ENCODE measurements around the gene MASP2.

MASP2 gene

GRCh38 chr1:11072216-11072917 lies 25.3 kb upstream of the MASP2 start:
- Histone ChIP-seq H3K9me3 (ENCODE audit: insufficient read depth, low read length, severe bottlenecking) (no peaks in the 10 kb centered on the region), H3K4me3 (ENCODE audit: low read depth in 1 of 2, low read length in 2 of 2) (no peak overlapping the region), H3K27me3 (ENCODE audit: insufficient read depth, low read length, poor library complexity) (no peaks in the 10 kb centered on the region), H2AFZ (ENCODE audit: low read depth, low read length) (no peak overlapping the region), H3K4me2 (ENCODE audit: insufficient read depth, low read length) (no peak overlapping the region), H4K20me1 (ENCODE audit: insufficient read depth, low read length) (peaks cover 5% of the 10 kb centered on the region), H3K9ac (ENCODE audit: low read depth, low read length) (no peak overlapping the region), H3K27ac (ENCODE audit: low read length) (no peak overlapping the region), H3K79me2 (ENCODE audit: insufficient read depth, low read length) (no peaks in the 10 kb centered on the region), H3K4me1 (ENCODE audit: insufficient read depth, low read length) (no peaks in the 10 kb centered on the region), H3K36me3 (ENCODE audit: insufficient read depth, low read length) (peaks cover 90% of the 10 kb centered on the region)
- TF ChIP-seq EZH2 (IDR thresholded peaks at IDR 0.05; ENCODE audit: borderline replicate concordance, low read depth, low read length, severe bottlenecking) (no peak), CTCF (IDR thresholded peaks at IDR 0.05; ENCODE audit: borderline replicate concordance, extremely low read depth, low read length, poor library complexity, severe bottlenecking) (no peak)
- ATAC-seq (ENCODE audit: insufficient read depth, low read depth) (no peak), DNase-seq (no peak)

DNA sequence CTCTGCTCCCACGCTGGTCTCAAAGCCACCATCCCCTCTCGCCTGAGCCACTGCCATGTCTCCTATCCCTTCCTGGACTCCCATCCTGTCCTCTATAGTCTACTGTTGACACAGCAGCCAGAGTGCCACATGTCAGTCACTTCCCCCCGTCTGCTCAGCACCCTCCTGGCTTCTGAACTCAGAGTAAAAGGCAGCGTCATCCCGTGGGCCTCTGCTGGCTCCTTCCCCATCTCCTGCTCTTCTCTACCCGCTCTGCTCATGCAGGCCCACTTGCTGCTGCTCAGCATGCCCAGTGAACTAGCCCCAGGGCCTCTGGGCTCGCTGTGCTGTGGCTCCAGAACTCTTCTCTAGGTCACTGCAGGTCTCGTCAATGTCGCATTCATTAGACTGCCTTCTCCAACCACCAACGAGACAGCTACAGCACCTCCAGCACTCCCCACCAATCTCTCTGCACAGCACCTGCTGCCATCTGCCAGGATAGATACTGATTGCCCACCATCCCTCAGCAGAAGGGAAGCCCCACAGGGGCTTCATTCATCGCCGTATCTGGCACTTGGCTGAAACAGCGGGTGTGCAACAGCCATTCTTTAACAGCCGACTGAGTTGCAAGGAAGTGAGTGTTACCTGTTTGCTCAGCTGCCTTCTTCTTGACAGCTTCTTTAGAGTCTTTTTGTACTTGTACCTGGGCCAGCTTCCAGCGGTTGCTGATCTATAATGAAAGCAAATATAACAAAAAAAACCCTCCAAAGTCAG lies 24.6 kb upstream of the MASP2 start:
- ATAC-seq (ENCODE audit: insufficient read depth, low read depth) (no peak), DNase-seq (no peak)
- Histone ChIP-seq H4K20me1 (ENCODE audit: insufficient read depth, low read length) (peaks cover 5% of the 10 kb centered on the region), H3K4me1 (ENCODE audit: insufficient read depth, low read length) (no peaks in the 10 kb centered on the region), H2AFZ (ENCODE audit: low read depth, low read length) (no peak overlapping the region), H3K79me2 (ENCODE audit: insufficient read depth, low read length) (no peaks in the 10 kb centered on the region), H3K36me3 (ENCODE audit: insufficient read depth, low read length) (peaks cover 87% of the 10 kb centered on the region), H3K4me2 (ENCODE audit: insufficient read depth, low read length) (no peak overlapping the region), H3K27me3 (ENCODE audit: insufficient read depth, low read length, poor library complexity) (no peaks in the 10 kb centered on the region), H3K4me3 (ENCODE audit: low read depth in 1 of 2, low read length in 2 of 2) (no peak overlapping the region), H3K27ac (ENCODE audit: low read length) (no peak overlapping the region), H3K9me3 (ENCODE audit: insufficient read depth, low read length, severe bottlenecking) (no peaks in the 10 kb centered on the region), H3K9ac (ENCODE audit: low read depth, low read length) (no peak overlapping the region)
- TF ChIP-seq CTCF (IDR thresholded peaks at IDR 0.05; ENCODE audit: borderline replicate concordance, extremely low read depth, low read length, poor library complexity, severe bottlenecking) (no peak), EZH2 (IDR thresholded peaks at IDR 0.05; ENCODE audit: borderline replicate concordance, low read depth, low read length, severe bottlenecking) (no peak)

DNA sequence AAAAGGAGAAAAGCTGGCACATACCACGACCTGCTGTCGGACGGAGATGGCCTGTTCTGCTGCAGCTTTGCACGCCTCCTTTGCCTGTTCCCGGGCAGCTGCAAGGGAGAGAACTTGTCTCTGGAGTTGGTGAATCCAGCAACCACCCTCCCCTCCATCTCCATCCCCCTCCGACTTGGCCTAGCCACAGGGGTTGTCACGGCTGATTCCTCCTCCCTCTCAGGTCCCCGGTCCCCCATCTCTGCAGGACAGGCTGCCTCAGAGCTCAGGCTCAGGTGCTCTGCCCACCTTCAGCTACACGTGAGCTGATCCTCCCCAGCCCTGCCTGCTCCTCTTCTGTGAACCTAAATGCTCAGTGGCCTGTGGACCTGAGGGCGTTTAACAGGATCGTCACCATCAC lies 23.8 kb upstream of the MASP2 start:
- Histone ChIP-seq H2AFZ (ENCODE audit: low read depth, low read length) (no peak overlapping the region), H3K79me2 (ENCODE audit: insufficient read depth, low read length) (no peaks in the 10 kb centered on the region), H4K20me1 (ENCODE audit: insufficient read depth, low read length) (peaks cover 5% of the 10 kb centered on the region), H3K27me3 (ENCODE audit: insufficient read depth, low read length, poor library complexity) (no peaks in the 10 kb centered on the region), H3K9ac (ENCODE audit: low read depth, low read length) (no peak overlapping the region), H3K4me2 (ENCODE audit: insufficient read depth, low read length) (no peak overlapping the region), H3K27ac (ENCODE audit: low read length) (no peak overlapping the region), H3K9me3 (ENCODE audit: insufficient read depth, low read length, severe bottlenecking) (no peaks in the 10 kb centered on the region), H3K36me3 (ENCODE audit: insufficient read depth, low read length) (peaks cover 87% of the 10 kb centered on the region), H3K4me3 (ENCODE audit: low read depth in 1 of 2, low read length in 2 of 2) (no peak overlapping the region), H3K4me1 (ENCODE audit: insufficient read depth, low read length) (no peaks in the 10 kb centered on the region)
- TF ChIP-seq CTCF (IDR thresholded peaks at IDR 0.05; ENCODE audit: borderline replicate concordance, extremely low read depth, low read length, poor library complexity, severe bottlenecking) (no peak), EZH2 (IDR thresholded peaks at IDR 0.05; ENCODE audit: borderline replicate concordance, low read depth, low read length, severe bottlenecking) (no peak)
- ATAC-seq (ENCODE audit: insufficient read depth, low read depth) (no peak), DNase-seq (no peak)

Data from DND-41 (cell line).